RWPE1 (cell line): ENCODE data around the gene GPRASP3.
A peak's percentile ranks its signal among the peaks of the same experiment; 100 is the strongest.
"Not testable (repeated sequence)": the region's sequence is repeated elsewhere in the genome, so short reads cannot be mapped to it uniquely, and the experiment has no call there.

Experiments
- CTCF ChIA-PET: fragments of 350-600 bp; sonication (Branson Sonifier 250); formaldehyde crosslinking; extraction: SDS; loops from one replicate; lab custom pipeline; 2021; lab: Yijun Ruan, JAX
- POLR2A ChIA-PET: fragments of 400-600 bp; formaldehyde crosslinking; extraction: SDS; loops from one replicate; lab custom pipeline; 2020; ENCODE audit warnings: antibody characterized with exemption; ENCODE audit not compliant: low non-redundant PET; lab: Yijun Ruan, JAX
- DNase-seq: peaks from one replicate; pipeline ENCODE4 v3.0.0; 2012; ENCODE audit warnings: low spot score
- H3K27ac ChIP-seq: fragments of 450-650 bp; 2 replicates; pipeline ENCODE4 v1.5.1; 2017
- TF ChIP-seq, protein P1 (sequence below): fragments of 450-650 bp; conservative IDR thresholded peaks from 2 replicates; pipeline ENCODE4 v1.5.1; 2017; ENCODE audit warnings: low read depth, mild to moderate bottlenecking

The GPRASP3 gene, protein sequence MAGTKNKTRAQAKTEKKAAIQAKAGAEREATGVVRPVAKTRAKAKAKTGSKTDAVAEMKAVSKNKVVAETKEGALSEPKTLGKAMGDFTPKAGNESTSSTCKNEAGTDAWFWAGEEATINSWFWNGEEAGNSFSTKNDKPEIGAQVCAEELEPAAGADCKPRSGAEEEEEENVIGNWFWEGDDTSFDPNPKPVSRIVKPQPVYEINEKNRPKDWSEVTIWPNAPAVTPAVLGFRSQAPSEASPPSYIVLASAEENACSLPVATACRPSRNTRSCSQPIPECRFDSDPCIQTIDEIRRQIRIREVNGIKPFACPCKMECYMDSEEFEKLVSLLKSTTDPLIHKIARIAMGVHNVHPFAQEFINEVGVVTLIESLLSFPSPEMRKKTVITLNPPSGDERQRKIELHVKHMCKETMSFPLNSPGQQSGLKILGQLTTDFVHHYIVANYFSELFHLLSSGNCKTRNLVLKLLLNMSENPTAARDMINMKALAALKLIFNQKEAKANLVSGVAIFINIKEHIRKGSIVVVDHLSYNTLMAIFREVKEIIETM

DNA sequence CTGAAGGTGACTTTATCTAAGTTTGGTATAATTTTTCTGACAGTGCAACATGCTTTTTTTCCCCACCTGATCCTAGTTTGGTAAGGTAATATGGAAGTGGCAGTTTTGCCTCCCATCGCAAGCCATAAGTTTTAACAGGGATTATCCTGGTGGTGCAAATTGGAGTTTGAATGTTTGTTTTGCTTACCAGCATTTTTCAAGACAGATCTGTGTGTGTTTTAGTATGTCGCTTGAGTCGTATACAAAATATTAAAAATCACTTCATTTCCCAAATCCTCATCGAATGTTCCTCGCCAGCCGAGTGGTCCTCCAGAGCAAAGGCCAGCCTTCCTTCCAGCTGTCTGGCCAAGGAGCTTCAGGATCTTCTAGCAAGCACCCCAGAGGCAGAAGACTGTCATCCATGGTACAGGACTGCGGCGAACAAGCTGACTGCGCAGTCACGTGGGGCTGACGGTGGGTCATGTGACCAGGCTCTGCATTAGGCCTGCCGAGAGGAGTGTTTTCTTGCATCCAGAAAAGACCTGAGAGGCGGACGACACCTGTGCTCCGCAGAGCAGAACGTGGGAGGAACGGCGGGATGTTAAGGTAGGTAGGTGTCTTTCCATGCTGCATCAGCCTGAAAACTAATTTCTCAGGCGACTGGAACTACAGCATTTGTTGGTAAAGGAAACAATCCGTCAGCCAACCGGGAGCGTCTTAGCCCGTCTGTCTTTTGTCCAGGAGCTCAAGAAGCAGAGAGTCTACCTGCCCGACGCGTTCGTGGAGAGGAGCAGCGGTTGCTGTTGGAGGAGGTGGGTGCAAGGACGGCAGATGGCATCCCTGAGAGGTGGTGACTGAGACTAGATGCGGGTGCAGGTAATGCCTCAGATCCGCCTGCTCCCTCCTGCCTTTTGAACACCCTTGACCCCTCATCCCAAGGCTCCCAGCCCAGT is at the start of gene GPRASP3:
Gene GPRASP3 (plus strand): TSS at position 507 of the 932 bp plus-strand sequence. CDS start 28,253 bp downstream, outside the sequence.
- POLR2A ChIA-PET: no interaction called here
- CTCF ChIA-PET: no interaction called here
- peak; percentile 62 for DNase-seq
- H3K27ac ChIP-seq: no peak within 1 kb of the TSS
- TF ChIP-seq, protein P1, sequence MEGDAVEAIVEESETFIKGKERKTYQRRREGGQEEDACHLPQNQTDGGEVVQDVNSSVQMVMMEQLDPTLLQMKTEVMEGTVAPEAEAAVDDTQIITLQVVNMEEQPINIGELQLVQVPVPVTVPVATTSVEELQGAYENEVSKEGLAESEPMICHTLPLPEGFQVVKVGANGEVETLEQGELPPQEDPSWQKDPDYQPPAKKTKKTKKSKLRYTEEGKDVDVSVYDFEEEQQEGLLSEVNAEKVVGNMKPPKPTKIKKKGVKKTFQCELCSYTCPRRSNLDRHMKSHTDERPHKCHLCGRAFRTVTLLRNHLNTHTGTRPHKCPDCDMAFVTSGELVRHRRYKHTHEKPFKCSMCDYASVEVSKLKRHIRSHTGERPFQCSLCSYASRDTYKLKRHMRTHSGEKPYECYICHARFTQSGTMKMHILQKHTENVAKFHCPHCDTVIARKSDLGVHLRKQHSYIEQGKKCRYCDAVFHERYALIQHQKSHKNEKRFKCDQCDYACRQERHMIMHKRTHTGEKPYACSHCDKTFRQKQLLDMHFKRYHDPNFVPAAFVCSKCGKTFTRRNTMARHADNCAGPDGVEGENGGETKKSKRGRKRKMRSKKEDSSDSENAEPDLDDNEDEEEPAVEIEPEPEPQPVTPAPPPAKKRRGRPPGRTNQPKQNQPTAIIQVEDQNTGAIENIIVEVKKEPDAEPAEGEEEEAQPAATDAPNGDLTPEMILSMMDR: no peak

DNA sequence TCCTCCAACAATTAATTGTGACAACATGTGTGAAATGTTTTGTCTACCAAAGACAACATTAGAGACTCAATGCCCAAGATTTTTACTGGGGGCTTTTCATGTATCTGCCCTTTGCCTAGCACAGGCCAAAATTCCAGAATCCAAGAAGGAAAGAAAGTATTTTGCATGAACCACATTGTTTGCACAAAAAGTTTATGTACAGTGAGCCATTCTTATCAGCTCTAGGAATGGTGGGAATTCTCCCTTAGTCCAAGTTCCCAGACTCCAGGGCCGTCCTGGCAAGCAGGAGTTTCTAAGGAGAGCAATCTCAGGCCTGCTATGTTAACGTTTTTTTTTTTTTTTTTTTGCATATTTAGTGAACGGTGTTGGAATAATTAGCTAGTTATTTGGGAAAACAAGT is 47.7 kb upstream of the GPRASP3 start:
- POLR2A ChIA-PET: no interaction called here

DNA sequence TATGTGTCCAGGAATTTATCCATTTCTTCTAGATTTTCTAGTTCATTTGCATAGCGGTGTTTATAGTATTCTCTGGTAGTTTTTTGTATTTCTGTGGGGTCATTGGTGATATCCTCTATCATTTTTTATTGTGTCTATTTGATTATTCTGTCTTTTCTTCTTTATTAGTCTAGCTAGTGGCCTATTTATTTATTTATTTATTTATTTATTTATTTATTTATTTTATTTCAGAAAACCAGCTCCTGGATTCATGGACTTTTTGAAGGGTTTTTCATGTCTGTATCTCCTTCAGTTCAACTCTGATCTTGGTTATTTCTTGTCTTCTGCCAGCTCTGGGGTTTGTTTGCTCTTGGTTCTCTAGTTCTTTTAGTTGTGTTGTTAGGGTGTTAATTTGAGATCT is 43.1 kb upstream of the GPRASP3 start:
- CTCF ChIA-PET, DNase-seq: not testable (repeated sequence)

More for the DNA sequence above, 47.7 kb upstream of the GPRASP3 start:
- CTCF ChIA-PET: interaction anchor here (0.8 kb wide), 1 partner anchor 61 kb away, joined by 3 read pairs; no protein-coding TSS in a partner anchor
- DNase-seq: no peak
- TF ChIP-seq, protein P1: no peak
- H3K27ac ChIP-seq: no peak overlapping the region

DNA sequence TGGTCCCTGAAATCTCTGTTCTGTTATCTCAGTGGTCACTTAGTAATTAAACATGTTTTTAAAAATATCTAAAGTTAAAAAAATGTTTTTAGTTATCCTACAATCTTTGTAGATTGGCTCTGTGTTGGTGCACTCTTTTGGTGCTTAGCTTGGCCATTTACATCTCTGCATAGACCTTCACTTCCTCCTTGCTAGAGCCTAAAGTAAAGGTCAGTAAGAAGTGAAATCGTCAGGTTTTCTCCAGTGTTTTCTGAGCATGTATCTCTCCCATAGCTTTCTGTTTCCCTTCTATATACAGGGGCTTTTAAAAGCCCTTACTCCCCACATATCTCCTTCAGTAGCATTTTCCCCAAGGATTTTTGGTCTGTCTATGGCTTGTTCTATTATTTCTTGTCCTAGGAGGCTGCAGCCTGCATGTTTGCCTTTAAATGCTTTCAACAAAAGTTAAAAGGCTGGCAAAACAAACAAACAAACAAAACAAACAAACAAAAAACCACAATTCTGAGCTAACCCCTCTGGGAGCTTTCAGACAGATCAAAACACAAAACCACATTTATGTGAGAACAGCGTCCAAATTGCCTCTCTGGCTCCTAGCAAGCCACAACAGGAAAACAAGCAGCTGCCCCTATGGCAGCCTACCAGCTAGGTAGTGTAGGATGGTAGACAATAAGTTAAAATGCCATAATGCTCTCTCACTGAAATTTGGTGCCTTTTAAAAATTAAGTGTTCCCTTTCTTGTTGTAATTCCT is 35.6 kb upstream of the GPRASP3 start:
- ChIA-PET CTCF (no interaction called here), POLR2A (no interaction called here)
- H3K27ac ChIP-seq: no peak overlapping the region
- DNase-seq: no peak
- TF ChIP-seq, protein P1: no peak

More for the DNA sequence above, 43.1 kb upstream of the GPRASP3 start:
- H3K27ac ChIP-seq, POLR2A ChIA-PET: not testable (repeated sequence)

DNA sequence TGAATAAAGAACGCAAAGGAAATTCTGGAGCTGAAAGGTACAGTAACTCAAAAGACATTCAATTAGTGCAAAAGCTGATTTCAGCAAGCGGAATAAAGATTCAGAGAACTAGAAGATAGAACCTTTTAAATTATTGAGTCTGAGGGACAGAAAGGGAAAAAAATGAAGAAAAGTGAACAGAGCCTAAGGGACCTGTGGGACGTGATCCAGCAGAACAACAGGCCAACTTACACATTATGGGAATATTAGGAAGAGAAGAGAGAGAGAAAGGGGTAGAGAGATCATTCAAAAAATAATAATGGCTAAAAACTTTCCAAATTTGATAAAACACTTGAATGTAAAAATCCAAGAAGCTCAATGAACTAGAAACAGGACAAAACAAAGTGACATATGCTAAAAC is 25.8 kb upstream of the GPRASP3 start:
- POLR2A ChIA-PET: no interaction called here
- CTCF ChIA-PET: no interaction called here
- TF ChIP-seq, protein P1: no peak
- H3K27ac ChIP-seq: no peak overlapping the region
- DNase-seq: no peak

DNA sequence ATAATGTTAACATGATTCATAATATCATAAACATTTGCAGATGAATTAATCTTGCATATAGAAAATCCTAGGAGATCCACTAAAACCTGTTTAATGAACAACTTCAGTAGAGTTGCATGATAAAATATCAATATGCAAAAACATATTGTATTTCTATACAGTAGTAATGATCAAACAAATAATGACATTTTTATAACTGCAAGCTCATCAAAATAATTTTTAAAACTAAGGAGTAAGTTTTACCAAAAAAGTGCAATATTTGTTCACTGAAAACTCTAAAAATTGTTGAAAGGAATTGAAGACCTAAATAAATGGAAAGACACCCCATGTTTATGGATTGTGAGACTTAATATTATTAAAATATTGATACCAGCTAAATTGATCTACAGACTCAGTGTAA is 24.2 kb upstream of the GPRASP3 start:
- no peak overlapping the region for H3K27ac ChIP-seq
- ChIA-PET POLR2A (no interaction called here), CTCF (interaction anchor here (0.6 kb wide), 1 partner anchor 57 kb away, joined by 4 read pairs; no protein-coding TSS in a partner anchor)
- TF ChIP-seq, protein P1: no peak
- DNase-seq: no peak
